CD4-positive, alpha-beta T cell treated with Interleukin-1 beta for 1 hour (primary cell): ENCODE data around the gene IER5.
"Not testable (repeated sequence)": the region's sequence is repeated elsewhere in the genome, so short reads cannot be mapped to it uniquely, and the experiment has no call there.

ENCODE experiments used
- DNase-seq, 2 donors: peaks; one replicate each; pipeline ENCODE4 v3.0.0-alpha.2; 2020 to 2022

The IER5 gene

GRCh38 chr1:181099152-181100014 lies 10.9 kb downstream of the IER5 start:
- DNase-seq: no peak

DNA sequence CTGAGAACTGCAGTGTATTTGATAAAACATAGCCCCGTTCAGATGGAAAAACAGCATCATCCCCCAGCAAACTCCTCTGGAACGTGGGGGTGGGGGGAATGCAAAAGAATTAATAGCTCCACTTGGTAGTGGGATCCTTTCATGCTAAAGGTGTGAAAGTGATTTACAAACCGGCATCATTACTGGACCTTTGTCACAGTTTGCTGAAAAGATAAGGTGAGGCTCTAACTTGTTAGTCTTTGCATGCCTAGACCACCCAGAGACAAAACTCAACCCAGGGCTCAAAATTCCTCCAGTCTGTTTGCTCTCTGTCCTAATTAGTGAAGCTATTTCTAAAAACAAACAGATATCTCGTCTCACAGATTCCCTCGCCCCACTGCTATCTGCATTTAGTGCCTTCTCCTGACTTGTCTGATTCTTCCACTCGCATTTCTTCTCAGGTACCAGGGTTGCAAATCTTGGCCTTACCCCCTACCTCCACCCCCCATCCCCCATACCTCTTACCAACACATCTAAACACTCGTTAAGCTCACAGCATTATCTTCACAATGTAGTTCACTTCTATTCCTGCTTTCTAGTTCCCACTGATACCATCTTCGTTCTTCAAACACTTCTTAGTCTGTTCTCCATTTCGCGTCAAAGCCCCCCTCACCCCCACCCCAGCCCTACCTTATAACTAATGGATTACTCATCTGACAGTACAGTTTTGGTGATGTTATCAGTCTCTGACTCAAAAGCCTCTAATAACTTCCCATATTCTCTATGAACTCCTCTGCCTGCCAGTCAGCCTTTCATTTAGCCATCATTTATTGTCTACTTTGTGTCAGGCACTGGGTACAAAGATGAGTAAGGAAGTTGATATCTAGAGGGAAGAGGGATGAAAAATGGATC lies 11.8 kb downstream of the IER5 start:
- DNase-seq: no peak

DNA sequence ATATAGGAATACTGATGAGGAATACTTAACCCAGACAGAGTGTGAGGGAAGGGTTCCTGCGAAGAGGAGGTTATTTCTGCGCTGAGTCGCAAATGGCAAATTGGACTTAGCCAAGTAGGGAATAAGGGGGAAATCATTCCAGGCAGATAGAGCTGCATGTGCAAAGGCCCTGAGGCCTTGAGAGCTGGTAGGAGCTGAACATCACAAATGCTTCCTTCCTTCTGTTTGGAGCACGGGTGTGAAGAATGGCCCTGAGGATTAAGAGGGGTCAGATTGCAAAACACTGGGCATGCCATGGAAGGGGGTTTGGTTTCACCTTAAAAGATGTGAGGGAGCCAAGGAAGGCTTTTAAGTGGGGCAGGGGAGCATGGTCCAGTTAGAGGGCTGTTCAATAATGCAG lies 12.4 kb downstream of the IER5 start:
- DNase-seq: no peak

DNA sequence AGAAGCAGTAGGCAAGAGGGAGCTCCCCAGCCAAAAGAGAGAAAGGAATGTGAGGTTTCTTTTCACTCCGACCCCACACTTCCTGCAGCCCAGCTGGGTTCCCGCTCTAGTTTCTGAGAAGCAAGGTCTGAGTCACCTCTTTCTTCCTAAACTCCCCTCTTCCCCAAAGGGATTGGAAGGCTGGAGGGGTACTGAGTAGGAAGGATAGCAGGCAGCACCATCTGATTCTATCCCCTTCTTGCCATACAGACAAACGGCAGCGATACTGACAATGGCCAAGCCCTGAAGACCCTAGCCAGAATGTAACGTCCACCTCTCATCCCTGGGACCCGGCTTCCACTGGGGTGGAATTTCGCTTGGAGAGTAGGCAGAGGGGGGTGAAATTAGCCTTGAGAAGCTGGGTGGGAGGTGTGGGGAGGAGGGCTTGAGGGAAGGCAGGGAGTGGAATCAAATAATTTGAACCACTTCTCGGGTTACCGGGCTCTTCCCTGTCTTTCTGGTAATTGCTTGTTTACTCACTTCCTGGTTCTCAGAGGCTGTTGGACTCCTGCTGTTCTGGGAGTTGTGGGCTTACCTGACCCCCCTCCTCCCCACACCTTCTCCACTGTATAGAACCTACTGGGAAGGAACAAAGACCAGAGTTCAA lies 13.2 kb downstream of the IER5 start:
- no peak for DNase-seq

DNA sequence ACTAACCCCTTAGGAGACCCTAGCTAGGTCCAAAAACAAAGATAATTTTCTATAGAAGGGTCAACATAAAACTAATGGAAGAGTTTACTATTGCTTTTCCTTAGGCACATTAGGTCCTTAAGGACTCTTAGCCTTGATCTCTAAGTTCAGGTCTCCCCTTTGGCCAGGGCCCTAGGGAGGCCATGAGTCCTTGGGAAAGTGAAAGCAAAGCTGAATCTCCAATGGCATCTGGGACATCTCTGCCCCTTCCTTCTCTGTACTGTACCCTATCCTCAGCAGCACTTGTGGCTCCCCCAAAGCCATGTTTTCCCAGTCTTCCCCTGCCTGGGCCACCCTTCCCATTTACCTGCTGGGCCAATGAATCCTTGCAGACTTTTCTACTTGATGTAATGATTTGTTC lies 14.3 kb downstream of the IER5 start:
- no peak for DNase-seq

GRCh38 chr1:181103399-181103798 lies 14.9 kb downstream of the IER5 start:
- DNase-seq: no peak

GRCh38 chr1:181104042-181104789 lies 15.7 kb downstream of the IER5 start:
- DNase-seq: no peak

DNA sequence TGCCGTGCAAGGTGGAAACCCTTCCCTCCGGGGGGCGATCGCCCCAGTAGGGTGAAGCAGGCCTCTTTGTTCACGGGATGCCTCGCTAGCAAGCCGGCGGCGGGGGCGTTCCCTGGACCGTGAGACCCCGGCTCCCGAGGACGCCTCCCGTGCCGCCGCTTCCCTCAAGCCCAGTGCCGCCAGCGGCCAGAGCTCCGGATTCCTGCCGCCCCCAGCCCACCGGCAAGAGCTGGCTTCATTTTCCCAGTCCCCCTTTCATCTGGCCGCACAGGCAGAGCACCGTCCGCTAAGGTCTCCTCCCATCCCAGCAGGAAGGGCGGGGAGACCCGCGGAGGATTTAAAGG lies 16.3 kb downstream of the IER5 start:
- DNase-seq: peak; percentile 55 to 59

GRCh38 chr1:181105134-181106021 lies 16.9 kb downstream of the IER5 start:
- DNase-seq: peak; percentile 94 to 96

GRCh38 chr1:181106022-181106312 lies 17.5 kb downstream of the IER5 start:
- no peak for DNase-seq

DNA sequence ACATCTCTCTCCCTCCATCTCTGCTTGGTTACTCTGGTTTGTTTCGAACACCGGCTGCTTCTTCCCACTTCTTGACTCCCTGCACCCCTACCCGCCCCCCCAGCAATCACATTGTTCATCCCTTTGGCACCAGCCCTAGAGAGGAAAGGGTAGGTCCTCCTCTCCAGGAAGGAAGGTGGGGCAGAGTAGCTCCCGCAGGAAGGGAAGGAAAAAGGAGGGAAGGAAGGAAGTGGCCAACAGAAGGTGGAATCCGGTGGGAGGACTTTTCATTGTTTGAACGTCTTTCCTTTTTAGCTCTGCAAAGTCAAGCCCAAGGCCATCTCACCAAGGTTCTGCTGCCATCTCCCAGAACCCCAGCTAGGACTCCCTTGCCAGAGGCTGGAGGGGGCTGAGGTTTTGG lies 18.0 kb downstream of the IER5 start:
- no peak for DNase-seq

- no peak for DNase-seq
Observed at GRCh38 chr1:181107711-181108110, 19.2 kb downstream of the IER5 start.

GRCh38 chr1:181108304-181108867 lies 19.9 kb downstream of the IER5 start:
- DNase-seq: no peak

DNA sequence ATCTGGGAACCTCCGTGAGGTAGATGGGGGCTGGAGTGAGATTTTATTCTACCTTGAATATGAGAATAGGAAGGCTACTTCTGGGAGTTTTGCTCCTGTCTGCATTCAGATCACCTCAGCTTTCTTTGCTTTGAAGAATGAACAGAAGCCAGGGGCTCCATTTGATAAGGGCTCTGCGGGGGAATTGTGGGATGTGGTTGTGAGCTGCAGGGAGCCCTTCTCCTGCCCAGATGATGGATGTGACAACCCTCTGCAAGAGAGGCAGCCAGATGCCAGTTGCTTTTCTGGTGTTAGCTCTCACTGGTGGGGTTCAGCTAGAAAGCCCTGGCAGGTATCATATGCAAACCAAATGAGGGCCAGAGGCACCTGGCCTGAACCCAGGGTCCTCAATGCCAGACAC lies 21.5 kb downstream of the IER5 start:
- DNase-seq: no peak

GRCh38 chr1:181111559-181111958 lies 23.1 kb downstream of the IER5 start:
- DNase-seq: no peak

DNA sequence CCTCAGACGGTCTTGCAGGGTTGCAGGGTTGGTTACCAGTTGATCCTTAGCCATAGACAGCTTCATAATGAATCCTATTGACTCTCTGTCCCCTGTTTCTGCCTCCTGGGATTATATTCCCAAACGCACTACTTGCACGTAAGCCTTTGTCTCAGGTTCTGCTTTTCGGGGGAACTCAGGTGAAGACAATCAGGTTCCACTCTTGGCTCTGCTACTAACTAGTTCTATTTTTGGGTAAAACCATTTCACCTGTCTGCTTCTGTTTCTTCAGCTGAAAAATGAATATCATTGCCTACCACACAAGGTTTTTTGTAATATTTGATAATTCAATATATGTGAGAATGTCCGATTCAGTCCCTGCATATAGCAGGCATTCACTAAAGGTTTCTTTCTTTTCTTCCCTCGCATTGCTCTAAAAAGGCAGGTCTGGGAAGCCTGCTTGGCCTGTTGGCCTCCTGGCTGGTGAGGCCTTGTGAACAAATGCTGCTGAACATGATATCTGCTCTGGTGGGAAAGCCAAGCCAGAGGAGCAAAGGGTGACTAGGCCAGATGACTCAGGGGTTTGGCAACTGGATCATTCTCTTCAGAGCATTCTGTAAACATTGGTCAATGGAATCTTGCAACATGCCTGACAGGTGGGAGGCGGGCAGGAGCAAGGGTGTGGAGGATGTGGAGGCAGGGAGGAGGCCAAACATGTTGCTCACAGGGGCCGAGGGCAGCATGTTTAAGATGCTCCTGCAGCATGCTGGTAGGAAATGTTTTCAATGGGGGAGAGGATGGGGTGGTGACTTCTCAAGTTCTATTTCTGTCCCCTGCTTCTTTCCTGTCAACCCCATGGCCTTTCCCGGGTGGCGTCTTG lies 23.8 kb downstream of the IER5 start:
- peak in 1 of 2 donors; percentile 40 for DNase-seq

DNA sequence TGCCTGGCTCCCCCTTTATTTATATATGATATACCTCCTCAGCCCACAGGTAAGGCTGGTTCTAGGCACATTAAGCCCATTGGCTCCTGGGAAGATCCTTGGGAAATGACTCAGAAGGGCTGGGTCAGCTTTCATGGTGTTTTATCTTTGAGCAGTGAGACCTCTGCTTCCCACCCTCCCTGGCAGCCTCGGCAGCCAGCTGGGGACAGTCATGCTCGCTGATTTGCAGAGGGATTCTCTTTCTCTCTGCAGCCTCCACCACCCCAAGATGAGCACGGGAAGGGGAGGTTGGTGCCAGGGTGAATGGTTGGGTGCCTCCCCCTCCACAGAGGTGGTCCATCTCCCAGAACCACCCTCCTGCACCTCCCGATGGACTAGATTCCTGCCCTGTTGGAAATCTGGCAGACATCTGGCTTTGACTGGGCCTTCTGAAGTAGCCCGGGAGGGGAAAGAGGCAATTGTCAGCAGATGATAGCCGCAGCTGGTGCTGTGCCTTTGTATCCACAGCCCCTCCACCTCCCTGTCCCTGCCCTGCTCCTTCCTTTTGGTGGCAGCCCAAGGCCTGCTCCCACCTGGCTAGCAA lies 24.6 kb downstream of the IER5 start:
- no peak for DNase-seq

- DNase-seq: no peak
Observed at GRCh38 chr1:181114574-181115367, 26.3 kb downstream of the IER5 start.

DNA sequence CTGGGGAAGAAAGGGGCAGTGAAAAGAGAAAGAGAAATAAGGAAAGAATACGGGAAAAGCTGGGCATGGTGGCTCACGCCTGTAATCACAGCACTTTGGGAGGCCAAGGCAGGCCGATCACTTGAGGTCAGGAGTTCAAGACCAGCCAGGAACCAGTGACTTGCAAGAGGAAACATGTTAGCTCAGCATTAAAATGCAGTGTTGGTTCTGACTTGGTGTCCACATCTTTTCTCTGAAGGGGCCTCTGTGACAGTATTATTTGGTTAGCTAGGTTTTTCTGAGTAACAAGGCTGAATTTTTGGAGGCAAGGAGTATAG lies 26.8 kb downstream of the IER5 start:
- no peak for DNase-seq

DNA sequence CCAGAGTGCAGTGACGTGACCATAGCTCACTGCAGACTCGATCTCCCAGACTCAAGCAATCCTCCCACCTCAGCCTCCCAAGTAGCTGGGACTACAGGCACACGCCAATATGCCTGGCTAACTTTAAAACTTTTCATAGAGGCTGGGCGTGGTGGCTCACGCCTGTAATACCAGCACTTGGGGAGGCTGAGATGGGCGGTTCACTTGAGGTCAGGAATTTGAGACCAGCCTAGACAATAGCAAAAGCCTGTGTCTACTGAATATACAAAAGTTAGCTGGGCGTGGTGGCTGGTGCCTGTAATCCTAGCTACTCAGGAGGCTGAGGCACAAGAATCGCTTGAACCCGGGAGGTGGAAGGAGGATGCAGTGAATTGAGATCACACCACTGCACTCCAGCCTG lies 27.5 kb downstream of the IER5 start:
- DNase-seq: not testable (repeated sequence)
